ACC112 (cell line): ENCODE measurements around the gene PLD4.

Experiments
- H2AFZ ChIP-seq: fragments of 200-600 bp; sonication (generic); one replicate; pipeline ENCODE4 v1.6.0; 2017; ENCODE audit warnings: antibody characterized with exemption, low read length; ENCODE audit not compliant: unreplicated experiment
- H3K27ac ChIP-seq: fragments of 200-600 bp; sonication (generic); 2 replicates; pipeline ENCODE4 v1.5.1; 2014; ENCODE audit warnings: low read depth, mild to moderate bottlenecking, antibody characterized with exemption, low read length, moderate library complexity
- H3K27me3 ChIP-seq: fragments of 200-600 bp; sonication (generic); 2 replicates; pipeline ENCODE4 v1.6.1; 2014; ENCODE audit warnings: mild to moderate bottlenecking, antibody characterized with exemption, low read length, moderate library complexity, mixed read lengths; ENCODE audit not compliant: insufficient read depth
- H3K36me3 ChIP-seq: fragments of 200-600 bp; sonication (generic); 2 replicates; pipeline ENCODE4 v1.6.1; 2016; ENCODE audit warnings: mild to moderate bottlenecking, antibody characterized with exemption, low read length, moderate library complexity, mixed read lengths; ENCODE audit not compliant: insufficient read depth
- H3K4me1 ChIP-seq: fragments of 200-600 bp; sonication (generic); one replicate; pipeline ENCODE4 v1.6.1; 2016; ENCODE audit warnings: low read length, mixed read lengths; ENCODE audit not compliant: insufficient read depth, unreplicated experiment, control insufficient read depth
- H3K4me3 ChIP-seq: fragments of 200-600 bp; sonication (generic); 2 replicates; pipeline ENCODE4 v1.5.1; 2014; ENCODE audit warnings: mild to moderate bottlenecking, low read depth, low read length
- H3K79me2 ChIP-seq: fragments of 200-600 bp; sonication (generic); one replicate; pipeline ENCODE4 v1.6.0; 2016; ENCODE audit warnings: low read length; ENCODE audit not compliant: control insufficient read depth, unreplicated experiment, insufficient read depth

Gene PLD4

DNA sequence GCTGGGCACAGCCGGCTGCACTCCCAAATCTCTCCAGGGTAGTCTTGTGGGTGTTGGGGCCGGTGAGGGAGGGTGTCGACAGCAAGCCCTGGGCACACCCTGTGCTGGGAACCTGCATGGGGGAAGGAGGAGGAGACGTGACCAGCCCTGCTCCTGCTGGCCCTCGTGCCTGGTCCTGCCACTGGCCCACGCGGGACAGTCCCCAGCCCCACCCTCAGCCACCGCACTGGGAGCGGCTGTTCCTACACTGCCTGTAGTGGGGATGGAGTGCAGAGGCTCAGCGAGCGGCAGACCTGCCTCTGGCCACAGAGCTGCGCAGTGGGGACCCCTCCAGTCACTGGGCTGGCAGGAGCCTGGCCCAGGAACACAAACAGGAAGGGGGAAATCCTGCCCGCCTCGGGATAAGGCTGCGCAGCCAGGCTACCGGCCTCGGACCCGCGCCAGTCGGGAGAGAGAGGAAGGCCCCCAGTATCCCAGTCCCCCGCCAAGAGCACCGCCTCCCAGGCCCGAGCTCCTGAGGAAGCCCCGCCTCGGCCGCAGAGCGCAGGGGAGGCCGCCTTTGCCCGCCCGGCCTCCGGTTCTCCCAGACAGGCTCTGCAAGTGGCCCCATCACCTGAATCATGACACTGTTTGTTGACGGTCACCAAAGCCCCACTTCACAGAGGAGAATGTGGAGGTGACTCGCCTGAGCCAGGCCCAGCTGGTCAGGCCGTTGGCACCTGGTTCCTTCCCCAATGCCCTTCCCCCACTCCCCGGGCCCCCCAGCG lies 42.9 kb downstream of the PLD4 start:
- peaks cover 11% of the 10 kb centered on the region for H3K79me2 ChIP-seq
- peaks cover 54% of the 10 kb centered on the region for H3K4me1 ChIP-seq
- H3K4me3 ChIP-seq: peak overlapping the region; percentile 76
- H3K27me3 ChIP-seq: no peaks in the 10 kb centered on the region
- H3K36me3 ChIP-seq: no peaks in the 10 kb centered on the region
- no peak overlapping the region for H3K27ac ChIP-seq
- H2AFZ ChIP-seq: peak overlapping the region; percentile 36

GRCh38 chr14:104968153-104968527 lies 43.5 kb downstream of the PLD4 start:
- H3K27me3 ChIP-seq: no peaks in the 10 kb centered on the region
- H3K79me2 ChIP-seq: peaks cover 11% of the 10 kb centered on the region
- H3K4me1 ChIP-seq: peaks cover 60% of the 10 kb centered on the region
- H3K4me3 ChIP-seq: peak overlapping the region; percentile 76
- H3K36me3 ChIP-seq: no peaks in the 10 kb centered on the region
- H3K27ac ChIP-seq: no peak overlapping the region
- no peak overlapping the region for H2AFZ ChIP-seq

- peak overlapping the region; percentile 76 for H3K4me3 ChIP-seq
- no peak overlapping the region for H2AFZ ChIP-seq
- no peak overlapping the region for H3K27ac ChIP-seq
- no peaks in the 10 kb centered on the region for H3K27me3 ChIP-seq
- peaks cover 11% of the 10 kb centered on the region for H3K79me2 ChIP-seq
- H3K4me1 ChIP-seq: peaks cover 65% of the 10 kb centered on the region
- no peaks in the 10 kb centered on the region for H3K36me3 ChIP-seq
Observed at GRCh38 chr14:104968541-104969401, 44.1 kb downstream of the PLD4 start.

DNA sequence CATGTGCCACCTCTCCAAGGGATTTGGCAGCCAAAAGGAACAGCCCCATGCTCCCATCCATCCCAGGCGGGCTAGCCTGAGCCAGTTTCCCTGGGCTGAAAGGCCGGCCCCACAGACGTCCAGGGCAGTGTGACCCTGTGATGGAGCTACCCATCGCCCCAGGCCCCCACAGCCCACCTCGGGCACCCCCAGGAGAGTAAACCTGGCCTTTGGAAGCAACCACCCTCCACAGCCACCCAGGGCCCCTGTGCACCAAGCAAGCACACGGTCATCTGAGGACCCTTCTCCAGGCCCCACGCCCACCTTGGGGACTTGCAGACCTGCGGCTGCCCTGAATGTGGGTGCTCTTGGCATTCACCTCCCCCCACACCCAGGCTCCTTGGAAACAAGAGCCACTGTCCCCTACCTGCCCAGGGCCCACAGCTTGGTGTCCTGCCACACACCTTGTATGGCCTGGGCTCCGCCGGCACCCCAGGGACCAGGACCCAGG lies 45.1 kb downstream of the PLD4 start:
- no peaks in the 10 kb centered on the region for H3K36me3 ChIP-seq
- H3K4me1 ChIP-seq: peaks cover 75% of the 10 kb centered on the region
- no peaks in the 10 kb centered on the region for H3K27me3 ChIP-seq
- H3K4me3 ChIP-seq: peak overlapping the region; percentile 76
- H2AFZ ChIP-seq: no peak overlapping the region
- peaks cover 11% of the 10 kb centered on the region for H3K79me2 ChIP-seq
- H3K27ac ChIP-seq: 0 out of 2 replicates have a peak overlapping the region, but pooled peaks have one; percentile 82

DNA sequence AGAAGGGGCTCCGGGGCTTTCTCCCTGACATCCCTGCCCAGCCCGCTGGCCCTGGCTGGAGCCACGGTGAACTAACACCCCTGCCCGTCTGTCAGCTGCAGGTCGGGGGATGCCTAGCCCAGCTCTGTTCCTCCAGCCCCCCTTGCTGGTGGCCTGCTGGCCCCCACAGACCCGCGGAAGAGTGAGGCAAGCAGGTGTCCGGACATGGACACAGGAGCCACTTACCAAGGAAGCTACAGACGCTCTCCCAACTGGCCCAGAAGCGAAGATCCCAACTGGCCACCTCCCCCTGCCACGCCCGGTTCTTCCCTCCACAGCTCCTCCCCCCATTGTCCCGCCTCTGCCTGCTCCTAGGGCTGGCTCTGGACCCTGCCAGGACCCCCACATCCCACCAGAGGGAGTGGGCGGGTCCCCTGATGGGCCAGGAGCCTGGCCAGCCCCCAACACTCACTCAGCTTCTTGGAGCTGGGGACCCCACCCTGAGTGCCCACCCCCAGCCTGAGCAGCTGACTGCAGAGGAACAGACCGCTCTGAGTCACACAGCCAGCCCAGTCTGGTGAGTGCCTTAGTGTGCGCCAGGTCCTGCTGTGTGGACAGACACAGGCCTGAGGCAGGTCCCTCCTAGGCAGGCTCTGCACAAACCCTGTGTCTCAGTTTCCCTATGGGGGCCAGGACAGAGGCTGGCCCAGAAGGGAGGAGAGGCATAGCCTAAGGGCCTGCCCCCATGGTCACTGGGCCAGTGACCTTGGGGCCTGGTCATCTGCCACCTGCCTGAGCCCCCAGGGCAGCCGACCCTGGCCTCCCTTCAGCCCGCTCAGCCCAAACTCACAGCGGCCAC lies 45.8 kb downstream of the PLD4 start:
- H3K27me3 ChIP-seq: no peaks in the 10 kb centered on the region
- peak overlapping the region; percentile 82 for H3K27ac ChIP-seq
- H3K79me2 ChIP-seq: peaks cover 11% of the 10 kb centered on the region
- H2AFZ ChIP-seq: peak overlapping the region; percentile 9
- H3K4me1 ChIP-seq: peaks cover 76% of the 10 kb centered on the region
- peak overlapping the region; percentile 76 for H3K4me3 ChIP-seq
- no peaks in the 10 kb centered on the region for H3K36me3 ChIP-seq

DNA sequence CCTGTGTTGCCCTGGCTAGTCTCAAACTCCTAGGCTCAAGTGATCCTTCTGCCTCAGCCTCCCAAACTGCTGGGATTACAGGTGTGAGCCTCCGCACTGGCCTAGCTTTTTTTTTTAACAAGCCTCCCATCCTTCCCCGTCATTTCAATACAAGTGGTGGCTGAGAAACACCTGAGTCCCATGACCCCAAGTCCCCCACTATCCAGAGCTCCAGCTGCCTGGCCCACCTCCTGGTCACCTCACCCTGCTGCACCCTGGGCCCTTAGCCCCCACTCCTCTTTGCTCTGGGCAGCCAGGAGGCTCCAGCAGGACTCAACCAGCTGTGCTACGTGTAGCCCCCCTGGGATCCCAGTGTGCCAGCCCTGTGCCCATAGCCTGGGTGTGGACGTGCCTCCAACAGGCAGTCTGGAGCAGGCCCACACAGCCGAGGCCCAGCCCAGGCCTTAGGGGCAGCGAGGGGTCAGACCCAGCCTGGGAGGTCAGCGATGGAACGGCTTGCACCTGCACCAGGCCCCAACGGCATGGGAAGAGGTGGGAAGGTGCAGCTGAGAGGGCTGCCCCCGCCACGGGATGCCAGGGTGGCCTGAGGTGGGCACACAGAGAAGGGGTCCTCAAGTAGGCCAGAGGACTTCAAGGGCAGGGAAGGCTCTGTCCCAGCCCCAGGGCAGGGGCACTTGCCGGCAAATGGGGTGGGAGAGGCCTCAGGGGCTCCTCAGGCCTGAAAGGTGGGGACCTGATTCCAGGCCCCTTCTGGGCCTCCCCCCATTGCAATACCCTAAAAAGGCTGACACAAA lies 47.0 kb downstream of the PLD4 start:
- Histone ChIP-seq H3K36me3 (no peaks in the 10 kb centered on the region), H3K27ac (0 out of 2 replicates have a peak overlapping the region, but pooled peaks have one; percentile 82), H3K4me1 (peaks cover 81% of the 10 kb centered on the region), H3K27me3 (no peaks in the 10 kb centered on the region), H3K79me2 (peaks cover 11% of the 10 kb centered on the region), H3K4me3 (no peak overlapping the region), H2AFZ (no peak overlapping the region)

- peaks cover 83% of the 10 kb centered on the region for H3K4me1 ChIP-seq
- H3K4me3 ChIP-seq: no peak overlapping the region; the same call in 1 of the 2 replicates
- H3K36me3 ChIP-seq: no peaks in the 10 kb centered on the region
- H3K79me2 ChIP-seq: peaks cover 11% of the 10 kb centered on the region
- peak overlapping the region; percentile 82 for H3K27ac ChIP-seq
- H2AFZ ChIP-seq: no peak overlapping the region
- H3K27me3 ChIP-seq: no peaks in the 10 kb centered on the region
Observed at GRCh38 chr14:104972301-104973134, 47.8 kb downstream of the PLD4 start.

GRCh38 chr14:104973135-104973384 lies 48.4 kb downstream of the PLD4 start:
- Histone ChIP-seq H3K4me3 (no peak overlapping the region; the same call in 1 of the 2 replicates), H3K27ac (peak overlapping the region; percentile 82), H3K27me3 (no peaks in the 10 kb centered on the region), H3K79me2 (peaks cover 11% of the 10 kb centered on the region), H2AFZ (no peak overlapping the region), H3K4me1 (peaks cover 81% of the 10 kb centered on the region), H3K36me3 (no peaks in the 10 kb centered on the region)

- peak overlapping the region; percentile 82 for H3K27ac ChIP-seq
- H3K36me3 ChIP-seq: no peaks in the 10 kb centered on the region
- H2AFZ ChIP-seq: peak overlapping the region; percentile 27
- H3K4me3 ChIP-seq: peak overlapping the region; percentile 38; the same call in 1 of the 2 replicates
- H3K79me2 ChIP-seq: peaks cover 11% of the 10 kb centered on the region
- peaks cover 76% of the 10 kb centered on the region for H3K4me1 ChIP-seq
- no peaks in the 10 kb centered on the region for H3K27me3 ChIP-seq
Observed at GRCh38 chr14:104973385-104974145, 48.9 kb downstream of the PLD4 start.
